Sciatic nerve (tissue), 2 donors: ENCODE measurements around the gene FAM25C. TPM values are rescaled to one million over a fixed set of nuclear protein-coding genes. Genes with fewer than 3 reads are reported as not detected.
"Not testable (repeated sequence)": the region's sequence is repeated elsewhere in the genome, so short reads cannot be mapped to it uniquely, and the experiment has no call there.

ENCODE experiments used
- ATAC-seq: fragments of 200-7000 bp; cut with Tn5 transposase; one replicate; pipeline ENCODE4 v1.9.1; 2020; ENCODE audit warnings: mild to moderate bottlenecking, moderate library complexity
- DNase-seq: peaks from one replicate; pipeline ENCODE4 v3.0.0-alpha.2; 2020; ENCODE audit warnings: low spot score
- intact Hi-C: fragments of 100-400 bp; cut with DNase I; formaldehyde crosslinking; loops from one replicate; pipeline ENCODE4 v1.14.2; 2022
- total RNA-seq: library from RNA; stranded (reverse); fragmentation: NEBNext Ultra II Directional; extraction: Animal tissue kit (Norgen Biotek cat#: 25700); gene quantifications from one replicate; pipeline ENCODE4 v1.2.1, GENCODE V29; 2021
- donor health status: DM: no; HTN: no; CAD: no.
- donor health status: DM: no; HTN: no; CAD: no.

The FAM25C gene
- total RNA-seq: not detected

GRCh38 chr10:47999691-48000090, at the start of gene FAM25C:
Gene FAM25C (minus strand): TSS chr10:47999791. CDS start chr10:47999765, 26 bp downstream.
- ATAC-seq, DNase-seq, intact Hi-C loops: not testable (repeated sequence)

GRCh38 chr10:48044557-48044956, 45.0 kb upstream of the FAM25C start:
- ATAC-seq, DNase-seq, intact Hi-C loops: not testable (repeated sequence)

- peak; percentile 35 for DNase-seq
- ATAC-seq, intact Hi-C loops: not testable (repeated sequence)
Measured at GRCh38 chr10:48031390-48031789, 31.8 kb upstream of the FAM25C start.

- intact Hi-C loops, ATAC-seq, DNase-seq: not testable (repeated sequence)
Measured at GRCh38 chr10:48002306-48002705, 2.7 kb upstream of the FAM25C start.

GRCh38 chr10:47994045-47994444, 5.5 kb downstream of the FAM25C start:
- ATAC-seq, intact Hi-C loops: not testable (repeated sequence)

DNA sequence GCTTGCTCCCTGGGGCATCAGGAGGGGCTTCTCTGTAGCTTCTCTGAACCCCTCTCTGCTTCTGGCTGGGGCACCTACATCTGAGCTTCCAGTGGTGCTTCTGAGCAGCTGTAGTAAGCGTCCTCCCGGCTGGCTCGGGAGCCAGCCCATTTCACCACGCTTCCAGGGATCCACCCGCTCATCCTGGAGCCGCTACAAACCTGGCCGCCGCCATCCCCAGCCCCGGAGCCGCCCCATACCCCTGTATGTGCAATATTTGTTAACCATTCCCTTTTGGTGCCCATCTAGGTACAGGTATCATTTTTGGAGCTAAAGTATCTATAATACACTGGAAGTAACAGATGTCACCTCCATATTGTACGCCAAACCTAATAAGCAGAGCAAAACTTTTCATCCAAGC, 7.0 kb downstream of the FAM25C start:
- DNase-seq: peak; percentile 42
- ATAC-seq, intact Hi-C loops: not testable (repeated sequence)

More at GRCh38 chr10:47994045-47994444, 5.5 kb downstream of the FAM25C start:
- not testable (repeated sequence) for DNase-seq

DNA sequence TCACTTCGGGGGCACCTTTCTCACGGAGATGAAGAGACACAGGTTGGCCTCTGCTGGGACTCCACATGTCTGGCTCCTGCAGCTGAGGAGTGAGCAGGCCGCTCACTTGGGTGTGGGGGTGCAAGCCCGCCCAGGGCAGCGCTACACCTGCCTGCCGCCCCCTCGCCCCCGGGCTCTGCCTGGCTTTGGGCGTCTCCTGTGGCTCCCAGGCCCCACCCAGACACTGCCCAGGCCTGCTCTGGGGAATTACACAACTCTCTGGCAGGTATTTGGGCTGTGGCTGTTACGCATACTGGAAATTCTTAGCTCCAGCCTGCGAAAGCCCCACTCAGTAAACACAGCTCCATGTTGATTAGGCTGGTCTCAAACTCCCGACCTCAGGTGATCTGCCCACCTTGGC, 7.9 kb downstream of the FAM25C start:
- DNase-seq: peak; percentile 33
- intact Hi-C loops, ATAC-seq: not testable (repeated sequence)

DNA sequence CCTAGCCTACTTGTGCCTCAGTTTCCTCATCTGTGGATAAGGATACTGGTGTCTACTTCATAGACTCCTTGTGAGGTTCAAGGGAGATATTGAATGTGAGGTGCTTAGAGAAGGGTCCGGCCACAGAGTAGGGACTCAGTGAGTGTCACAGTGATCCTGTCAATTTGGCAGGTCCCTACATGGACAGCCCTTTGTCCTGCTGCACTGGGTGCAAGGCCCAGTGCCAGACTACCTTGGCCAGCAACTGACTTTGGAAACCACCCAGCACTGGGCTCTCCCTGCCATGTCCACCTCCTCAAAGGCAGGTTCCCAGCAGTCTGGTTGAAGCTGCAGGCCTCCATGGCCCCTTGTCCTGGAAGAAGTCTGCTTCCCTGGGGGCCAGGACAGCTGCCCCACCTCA, 9.5 kb downstream of the FAM25C start:
- DNase-seq, intact Hi-C loops, ATAC-seq: not testable (repeated sequence)

- intact Hi-C loops, DNase-seq, ATAC-seq: not testable (repeated sequence)
Measured at GRCh38 chr10:47989542-47989950, 10.0 kb downstream of the FAM25C start.

DNA sequence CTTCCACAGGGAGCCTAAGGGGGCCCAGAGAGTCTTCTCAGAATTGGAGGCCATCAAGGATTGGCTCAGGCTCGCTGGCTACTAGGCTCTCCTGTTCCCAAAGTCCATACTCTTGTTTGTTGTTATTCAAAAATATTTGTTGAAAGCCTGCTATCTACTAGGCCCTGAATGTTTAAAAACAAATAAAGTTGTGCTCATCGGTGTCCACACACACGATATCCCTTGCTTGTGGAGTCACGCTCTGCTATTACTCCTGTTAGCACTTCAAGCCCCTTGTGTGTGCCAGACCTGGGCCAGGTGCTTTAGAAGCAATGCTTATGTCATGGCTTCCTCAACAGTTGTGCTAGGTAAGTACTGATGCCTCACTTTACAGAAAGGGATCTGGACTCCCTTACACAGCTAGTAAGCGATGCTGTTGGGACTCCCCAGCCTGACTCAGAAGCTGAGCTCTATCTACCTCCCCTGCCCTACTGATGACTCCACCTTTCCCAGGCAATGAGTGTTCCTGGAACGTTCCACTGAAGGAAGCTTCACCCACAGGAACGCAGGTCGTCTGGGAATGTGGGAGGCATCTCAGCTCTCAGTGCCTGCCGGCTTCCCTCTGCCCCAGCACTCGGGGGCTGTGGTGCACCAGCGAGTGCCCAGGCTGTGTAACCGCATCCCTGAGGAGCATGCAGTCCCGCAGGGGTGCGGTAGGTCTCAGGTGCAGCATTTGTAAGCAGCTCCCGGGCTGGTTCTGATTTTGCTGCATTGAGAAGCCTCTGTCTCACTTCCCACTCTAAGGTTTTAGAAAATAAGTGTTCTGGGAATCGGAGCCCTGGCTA, 10.7 kb downstream of the FAM25C start:
- ATAC-seq, intact Hi-C loops: not testable (repeated sequence)

DNA sequence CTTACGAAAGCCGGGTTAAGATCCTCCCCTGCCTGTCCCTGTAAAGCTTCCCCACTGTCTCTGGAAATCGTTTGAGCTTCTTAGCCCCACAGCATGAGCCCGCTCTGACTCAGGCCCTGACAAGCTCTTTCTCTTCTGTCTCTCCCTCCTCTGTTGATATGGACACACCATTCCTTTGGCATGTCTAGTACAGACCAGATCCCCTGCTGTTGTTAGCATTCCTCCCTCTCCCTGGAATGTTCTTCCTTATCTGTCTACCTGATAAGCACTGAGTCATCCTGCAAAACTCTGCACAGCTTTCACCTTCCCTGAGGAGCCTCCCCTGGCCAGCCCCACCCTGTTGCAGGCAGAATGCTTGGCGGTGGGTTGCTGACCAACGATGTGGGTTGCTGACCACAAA, 11.6 kb downstream of the FAM25C start:
- ATAC-seq: peak; percentile 15
- intact Hi-C loops, DNase-seq: not testable (repeated sequence)

More for the DNA sequence above, 10.7 kb downstream of the FAM25C start:
- DNase-seq: not testable (repeated sequence)

DNA sequence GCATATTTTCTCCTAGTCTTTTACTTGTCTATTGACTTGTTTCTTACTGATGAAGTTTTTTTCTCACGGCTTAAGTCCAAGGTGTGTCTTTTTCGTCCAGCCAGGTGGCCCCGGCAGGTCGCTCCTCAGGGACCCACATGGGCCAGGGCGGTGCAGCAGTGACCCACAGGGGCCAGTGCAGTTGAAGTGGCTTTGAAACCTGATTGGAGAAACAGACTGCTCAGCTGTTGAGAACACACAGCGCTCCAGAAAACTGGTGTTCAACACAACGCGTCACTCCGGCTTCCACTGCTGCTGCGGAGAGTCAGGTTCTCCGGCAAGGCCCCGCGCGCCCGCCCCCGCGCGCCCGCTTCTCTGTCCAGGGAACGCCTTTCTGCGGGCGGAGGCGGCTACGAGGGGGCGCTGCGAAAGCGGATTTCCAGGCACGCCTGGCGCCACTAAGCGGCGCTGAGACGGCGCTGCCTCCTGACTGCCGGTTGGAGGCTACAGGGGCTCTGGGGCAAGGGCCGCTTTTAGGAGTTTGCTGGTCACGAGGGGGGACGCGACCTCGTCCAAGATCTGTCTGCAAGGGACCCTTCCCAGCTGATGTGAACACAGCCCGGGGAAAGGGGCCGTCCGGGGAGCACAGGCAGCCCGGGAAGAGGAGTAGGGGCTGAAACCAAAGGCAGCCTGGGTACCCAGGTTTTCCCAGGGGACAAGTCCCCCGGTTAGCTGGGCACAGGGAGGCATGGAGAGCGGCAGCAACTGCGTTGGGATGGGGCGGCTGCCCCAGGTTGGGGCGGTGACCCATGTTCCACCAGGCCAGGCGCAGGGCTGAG, 13.0 kb downstream of the FAM25C start:
- intact Hi-C loops, DNase-seq: not testable (repeated sequence)
- peak; percentile 90 for ATAC-seq

- ATAC-seq, DNase-seq, intact Hi-C loops: not testable (repeated sequence)
Measured at GRCh38 chr10:47975409-47975808, 24.2 kb downstream of the FAM25C start.

DNA sequence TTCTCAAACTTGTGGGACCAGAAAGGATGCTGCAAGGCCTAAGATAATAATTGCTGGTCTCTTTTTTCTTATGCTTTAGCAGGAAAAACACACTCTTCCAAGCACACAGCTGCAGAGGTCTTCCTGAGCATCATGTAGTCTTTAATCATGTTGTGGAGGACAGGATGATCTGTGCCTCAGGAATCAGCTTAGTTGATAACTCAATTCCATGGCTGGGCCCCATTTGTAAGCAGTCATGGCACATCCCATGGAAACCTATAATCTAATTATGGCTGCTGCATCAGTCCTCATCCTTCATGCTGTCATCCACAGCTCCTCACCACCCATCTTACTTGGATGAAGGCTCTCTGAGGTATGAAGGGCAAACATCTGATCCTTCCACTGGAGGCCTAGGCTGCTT, 26.5 kb downstream of the FAM25C start:
- DNase-seq, ATAC-seq, intact Hi-C loops: not testable (repeated sequence)

DNA sequence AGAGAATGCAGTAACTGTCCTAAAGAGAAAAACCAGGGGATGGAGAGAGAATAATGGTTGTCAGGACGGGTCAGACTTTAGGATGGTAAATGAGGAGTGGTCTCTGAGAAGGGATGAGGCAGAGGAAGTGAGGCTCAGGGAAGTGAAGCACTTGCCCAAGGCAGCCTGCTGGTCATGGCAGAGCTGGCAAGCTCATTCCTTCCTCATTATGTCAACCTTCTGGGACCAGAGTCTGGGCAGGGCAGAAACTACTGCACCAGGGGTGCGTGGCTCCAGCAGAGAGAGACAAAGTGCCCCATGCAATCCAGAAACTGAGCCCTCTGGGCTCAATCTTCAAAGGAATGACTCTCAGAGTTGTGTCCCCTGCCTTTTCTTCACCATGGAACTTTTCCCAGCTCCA, 27.5 kb downstream of the FAM25C start:
- intact Hi-C loops: not testable (repeated sequence)

DNA sequence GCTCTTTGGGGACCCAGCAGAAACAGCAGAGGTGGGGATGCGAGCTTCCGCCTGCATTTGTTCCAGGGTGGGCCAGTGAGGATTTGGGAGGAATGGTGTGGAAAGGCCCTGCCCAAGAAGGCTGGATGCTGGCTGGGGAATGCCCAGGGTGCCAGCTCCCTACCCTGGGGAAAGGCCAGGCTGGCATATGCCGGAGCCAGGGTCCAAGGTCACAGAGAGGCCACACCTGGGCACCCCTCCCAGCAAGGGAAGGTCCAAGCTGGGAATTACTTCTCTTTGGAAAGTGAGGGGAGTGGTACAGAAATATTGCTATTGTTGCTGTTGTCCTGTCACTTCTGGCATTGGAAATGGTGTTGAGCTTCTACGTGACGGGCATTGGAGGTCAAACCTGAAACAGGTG, 28.0 kb downstream of the FAM25C start:
- intact Hi-C loops, DNase-seq, ATAC-seq: not testable (repeated sequence)

More for the DNA sequence above, 27.5 kb downstream of the FAM25C start:
- DNase-seq, ATAC-seq: not testable (repeated sequence)

DNA sequence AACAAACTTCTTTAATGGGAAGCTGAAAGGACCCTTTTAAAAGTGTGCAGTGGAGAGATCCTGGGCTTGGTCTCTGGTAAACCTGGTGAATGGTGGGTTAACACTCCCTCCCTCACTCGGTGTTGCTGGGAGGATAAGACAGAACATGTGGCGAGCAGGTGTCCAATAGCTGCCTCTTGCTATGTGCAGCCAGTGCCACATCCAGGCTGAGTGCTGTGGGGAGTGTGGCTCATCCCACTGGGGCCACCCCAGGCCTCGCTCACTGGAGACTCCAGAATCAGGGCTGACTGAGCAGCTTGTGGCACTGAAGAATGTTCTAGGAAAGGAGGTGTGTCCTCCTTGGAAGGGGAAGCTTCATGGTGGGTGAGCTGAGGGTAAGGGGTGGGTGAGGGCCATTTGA, 29.5 kb downstream of the FAM25C start:
- ATAC-seq, DNase-seq, intact Hi-C loops: not testable (repeated sequence)

DNA sequence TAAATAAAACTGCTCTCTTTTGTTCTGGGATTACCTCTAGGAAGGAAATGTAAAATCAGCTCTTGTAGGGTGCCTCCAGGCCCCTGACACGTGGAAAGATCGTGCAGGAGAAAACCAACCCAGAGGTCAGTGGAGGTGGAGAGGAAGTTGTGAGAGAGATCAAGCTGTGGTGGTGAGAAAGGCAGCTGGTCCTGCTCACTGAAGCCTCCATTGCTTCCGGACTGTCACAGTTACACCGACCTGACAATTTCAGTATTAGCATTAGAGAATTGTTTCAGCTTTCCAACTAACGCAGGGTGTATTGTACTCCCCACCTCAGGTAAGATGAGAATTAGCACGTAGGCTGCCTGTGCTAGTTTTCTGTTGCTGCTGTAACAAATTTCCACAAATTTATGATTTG, 30.6 kb downstream of the FAM25C start:
- DNase-seq, intact Hi-C loops, ATAC-seq: not testable (repeated sequence)
